Measurements from ENCODE around the gene IFITM10. TPM values are rescaled to one million over a fixed set of nuclear protein-coding genes. Genes with fewer than 3 reads are reported as not detected.

IFITM10 gene
- total and polyA plus RNA-seq, 10 of the 15 experiments (the other 5 are each of a cell fraction or from before 2014, with no cell fraction given), result 0.04 to 0.27 TPM; not detected in 8

GRCh38 chr11:1763336-1763795, 13.0 kb upstream of the IFITM10 start:
- no peak for DNase-seq (ENCODE audit: low read depth, low spot score)
- in situ Hi-C loops (cut with MboI) (no loop called here), intact Hi-C loops (cut with micrococcal nuclease; ENCODE audit: unreplicated experiment) (no loop called here)
- H3K4me1 ChIP-seq (ENCODE audit: control insufficient read depth, insufficient read depth, low read length), result peaks cover 16% of the 10 kb centered on the region
- POLR2A ChIA-PET, result no interaction called here
- FAIRE-seq, result no peak
- TF ChIP-seq SKIL (IDR thresholded peaks at IDR 0.05; ENCODE audit: low read depth, poor library complexity, severe bottlenecking), result no peak
- TF ChIP-seq MEF2A (IDR thresholded peaks at IDR 0.05; ENCODE audit: insufficient read depth, low read depth, low read length), result no peak
- no peak for TF ChIP-seq RBBP5 (conservative IDR thresholded peaks at IDR 0.05)
- no peak for TF ChIP-seq CBFB (IDR thresholded peaks at IDR 0.05; ENCODE audit: low read depth)
- no peak for TF ChIP-seq ZNF24 (IDR thresholded peaks at IDR 0.05)
- TF ChIP-seq CBX3 (IDR thresholded peaks at IDR 0.05; ENCODE audit: borderline replicate concordance, low read depth), result no peak
- no peak for TF ChIP-seq HSF1 (IDR thresholded peaks at IDR 0.05; ENCODE audit: low read depth, low read length)
- TF ChIP-seq IKZF2 (IDR thresholded peaks at IDR 0.05), result no peak
- no peak for TF ChIP-seq MTA3 (IDR thresholded peaks at IDR 0.05; ENCODE audit: borderline replicate concordance, low read length)
- TF ChIP-seq, protein P1, sequence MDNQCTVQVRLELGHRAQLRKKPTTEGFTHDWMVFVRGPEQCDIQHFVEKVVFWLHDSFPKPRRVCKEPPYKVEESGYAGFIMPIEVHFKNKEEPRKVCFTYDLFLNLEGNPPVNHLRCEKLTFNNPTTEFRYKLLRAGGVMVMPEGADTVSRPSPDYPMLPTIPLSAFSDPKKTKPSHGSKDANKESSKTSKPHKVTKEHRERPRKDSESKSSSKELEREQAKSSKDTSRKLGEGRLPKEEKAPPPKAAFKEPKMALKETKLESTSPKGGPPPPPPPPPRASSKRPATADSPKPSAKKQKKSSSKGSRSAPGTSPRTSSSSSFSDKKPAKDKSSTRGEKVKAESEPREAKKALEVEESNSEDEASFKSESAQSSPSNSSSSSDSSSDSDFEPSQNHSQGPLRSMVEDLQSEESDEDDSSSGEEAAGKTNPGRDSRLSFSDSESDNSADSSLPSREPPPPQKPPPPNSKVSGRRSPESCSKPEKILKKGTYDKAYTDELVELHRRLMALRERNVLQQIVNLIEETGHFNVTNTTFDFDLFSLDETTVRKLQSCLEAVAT (IDR thresholded peaks at IDR 0.05), result no peak
- TF ChIP-seq, protein P2, sequence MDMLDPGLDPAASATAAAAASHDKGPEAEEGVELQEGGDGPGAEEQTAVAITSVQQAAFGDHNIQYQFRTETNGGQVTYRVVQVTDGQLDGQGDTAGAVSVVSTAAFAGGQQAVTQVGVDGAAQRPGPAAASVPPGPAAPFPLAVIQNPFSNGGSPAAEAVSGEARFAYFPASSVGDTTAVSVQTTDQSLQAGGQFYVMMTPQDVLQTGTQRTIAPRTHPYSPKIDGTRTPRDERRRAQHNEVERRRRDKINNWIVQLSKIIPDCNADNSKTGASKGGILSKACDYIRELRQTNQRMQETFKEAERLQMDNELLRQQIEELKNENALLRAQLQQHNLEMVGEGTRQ (IDR thresholded peaks at IDR 0.05; ENCODE audit: borderline replicate concordance, low read depth, low read length), result no peak
- TF ChIP-seq, protein P3, sequence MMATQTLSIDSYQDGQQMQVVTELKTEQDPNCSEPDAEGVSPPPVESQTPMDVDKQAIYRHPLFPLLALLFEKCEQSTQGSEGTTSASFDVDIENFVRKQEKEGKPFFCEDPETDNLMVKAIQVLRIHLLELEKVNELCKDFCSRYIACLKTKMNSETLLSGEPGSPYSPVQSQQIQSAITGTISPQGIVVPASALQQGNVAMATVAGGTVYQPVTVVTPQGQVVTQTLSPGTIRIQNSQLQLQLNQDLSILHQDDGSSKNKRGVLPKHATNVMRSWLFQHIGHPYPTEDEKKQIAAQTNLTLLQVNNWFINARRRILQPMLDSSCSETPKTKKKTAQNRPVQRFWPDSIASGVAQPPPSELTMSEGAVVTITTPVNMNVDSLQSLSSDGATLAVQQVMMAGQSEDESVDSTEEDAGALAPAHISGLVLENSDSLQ (IDR thresholded peaks at IDR 0.05), result no peak
- no peak for TF ChIP-seq ZSCAN29 (IDR thresholded peaks at IDR 0.05)
- no peak for TF ChIP-seq TBL1XR1 (IDR thresholded peaks at IDR 0.05; ENCODE audit: low read depth, low read length)
- H2AFZ ChIP-seq (ENCODE audit: control insufficient read depth, low read depth, low read length), result peak overlapping the region; percentile 76
- no peaks in the 10 kb centered on the region for H3K9me3 ChIP-seq (replicated peaks; ENCODE audit: control insufficient read depth, insufficient read depth, low read length)
- no peaks in the 10 kb centered on the region for H3K36me3 ChIP-seq (ENCODE audit: control insufficient read depth in 2 of 2, insufficient read depth in 2 of 2, low read length in 1 of 2)
- H3K4me3 ChIP-seq, result peak overlapping the region; percentile 91
- peak overlapping the region; percentile 72 for H3K9ac ChIP-seq (ENCODE audit: control insufficient read depth, insufficient read depth, low read length)
- CTCF ChIA-PET, result interaction anchor here (0.5 kb wide), 1 partner anchor 51 kb away, joined by 3 read pairs; no protein-coding TSS in a partner anchor
- H3K4me2 ChIP-seq (ENCODE audit: control insufficient read depth, insufficient read depth), result peak overlapping the region; percentile 97
- under 1% methylated on average over 18 of the region's 32 CpGs for WGBS (ENCODE audit: insufficient coverage, insufficient replicate concordance, low lambda C conversion rate, missing lambda C conversion rate)
- H3K27ac ChIP-seq (ENCODE audit: control insufficient read depth, insufficient read depth), result peak overlapping the region; percentile 53
- RAD21 ChIA-PET (ENCODE audit: unreplicated experiment), result interaction anchor here (1.4 kb wide), 1 partner anchor 69 kb away, joined by 6 read pairs; no protein-coding TSS in a partner anchor
- TSS peak; percentile 75 for BruUV-seq (replicated peaks)
- no peaks in the 10 kb centered on the region for H3K27me3 ChIP-seq (replicated peaks in 1 of 2; ENCODE audit: control insufficient read depth in 2 of 2, insufficient read depth in 2 of 2, low read length in 1 of 2)
- no peaks in the 10 kb centered on the region; the same call in 1 of the 2 replicates for H4K20me1 ChIP-seq (ENCODE audit: control insufficient read depth, insufficient read depth)
- H3K79me2 ChIP-seq (ENCODE audit: control insufficient read depth, insufficient read depth, low read length), result peaks cover 2% of the 10 kb centered on the region
- peak; percentile 54 for ATAC-seq
- SMC1A ChIA-PET (ENCODE audit: uncharacterized antibody, unreplicated experiment), result no interaction called here

Data from GM12878 (cell line).